ENCODE data around the gene ZMIZ2.
A peak's percentile ranks its signal among the peaks of the same experiment; 100 is the strongest.
"Not testable (repeated sequence)": the region's sequence is repeated elsewhere in the genome, so short reads cannot be mapped to it uniquely, and the experiment has no call there.

The ZMIZ2 gene

DNA sequence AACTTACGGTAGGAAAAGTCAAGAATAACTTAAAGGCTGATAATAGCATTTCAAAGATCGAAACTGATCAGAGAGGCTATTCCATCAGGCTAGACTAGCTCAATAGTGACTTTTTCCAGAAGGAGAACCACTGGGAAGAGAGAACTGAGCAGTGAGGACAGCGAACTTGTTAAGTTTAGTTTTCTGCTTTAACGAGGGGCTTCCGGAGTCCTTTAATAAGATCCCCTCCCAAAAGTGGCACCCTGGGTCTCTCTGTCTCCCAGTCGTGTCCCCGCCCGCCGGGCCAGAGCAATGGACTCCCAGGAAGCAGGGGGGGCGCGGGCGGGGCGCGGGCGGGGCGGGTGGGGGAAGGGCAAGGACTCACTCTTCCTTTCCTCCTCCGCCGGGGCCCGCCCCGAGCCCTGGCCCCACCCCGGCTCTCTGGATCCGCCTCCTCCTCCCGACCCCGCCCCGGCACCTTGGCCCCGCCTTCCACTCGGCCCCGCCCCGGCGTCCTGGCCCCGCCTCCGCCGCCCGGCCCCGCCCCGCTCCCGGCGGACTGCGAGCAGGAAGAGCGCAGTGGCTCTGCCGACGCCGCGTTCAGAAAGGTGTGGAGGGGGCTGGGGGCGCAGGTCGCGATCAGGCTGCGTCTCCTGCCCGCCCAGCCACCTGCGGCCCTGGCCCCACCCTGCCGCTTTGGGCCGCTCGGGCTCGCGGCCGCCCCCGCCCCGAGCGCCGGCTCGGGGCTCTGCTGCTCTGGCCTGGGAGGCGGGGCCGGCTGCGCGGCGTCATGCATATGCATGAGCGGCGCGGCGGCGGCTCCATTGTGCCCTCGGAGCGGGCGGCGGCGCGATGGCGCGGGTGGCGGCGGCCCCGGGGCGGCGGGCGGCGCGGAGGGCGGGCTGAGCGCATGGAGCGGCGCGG lies at the start of gene ZMIZ2:
TSS of gene ZMIZ2 (plus strand) at position 803 of the 903 bp plus-strand sequence. CDS start 7,403 bp downstream, outside the sequence.
- peak; percentile 81 to 84 for DNase-seq

DNA sequence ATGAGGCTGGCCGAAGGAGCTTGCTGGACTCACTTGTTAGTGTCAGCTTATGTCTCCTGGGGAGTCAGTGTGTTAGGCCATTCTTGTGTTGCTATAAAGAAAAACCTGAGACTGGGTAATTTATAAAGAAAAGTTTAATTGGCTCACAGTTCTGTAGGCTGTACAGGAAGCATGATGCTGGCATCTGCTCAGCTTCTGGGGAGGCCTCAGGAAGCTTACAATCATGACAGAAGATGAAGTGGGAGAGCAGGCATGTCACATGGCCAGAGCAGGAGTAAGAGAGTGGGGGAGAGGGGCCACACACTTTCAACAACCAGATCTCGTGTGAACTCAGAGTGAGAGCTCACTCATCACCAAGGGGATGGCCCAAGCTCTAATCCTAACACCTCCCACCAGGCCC lies 49.0 kb upstream of the ZMIZ2 start:
- DNase-seq = not testable (repeated sequence)

GRCh38 chr7:44700322-44700721 lies 48.3 kb upstream of the ZMIZ2 start:
- no peak for DNase-seq

- DNase-seq = not testable (repeated sequence)
These were observed 45.3 kb upstream of the ZMIZ2 start for GRCh38 chr7:44703391-44703790.

DNA sequence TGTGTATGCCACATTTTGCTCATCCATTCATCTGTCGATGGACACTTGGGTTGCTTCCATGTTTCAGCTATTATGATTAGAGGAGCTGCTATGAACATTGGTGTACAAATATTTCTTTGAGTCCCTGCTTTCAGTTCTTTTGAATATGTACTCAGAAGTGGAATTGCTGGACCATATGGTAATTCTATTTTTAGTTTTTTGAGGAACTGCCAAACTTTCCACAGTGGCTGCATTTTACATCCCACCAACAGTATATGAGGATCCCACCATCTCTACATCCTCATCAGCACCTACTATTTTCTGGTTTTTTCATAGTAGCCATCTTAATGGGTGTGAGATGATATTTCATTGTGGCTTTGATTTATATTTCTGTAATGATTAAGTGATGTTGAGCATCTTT lies 44.7 kb upstream of the ZMIZ2 start:
- no peak for DNase-seq

- DNase-seq = no peak
These were observed 43.2 kb upstream of the ZMIZ2 start for GRCh38 chr7:44705434-44705833.

- no peak for DNase-seq
These were observed 41.7 kb upstream of the ZMIZ2 start for GRCh38 chr7:44706788-44707557.

DNA sequence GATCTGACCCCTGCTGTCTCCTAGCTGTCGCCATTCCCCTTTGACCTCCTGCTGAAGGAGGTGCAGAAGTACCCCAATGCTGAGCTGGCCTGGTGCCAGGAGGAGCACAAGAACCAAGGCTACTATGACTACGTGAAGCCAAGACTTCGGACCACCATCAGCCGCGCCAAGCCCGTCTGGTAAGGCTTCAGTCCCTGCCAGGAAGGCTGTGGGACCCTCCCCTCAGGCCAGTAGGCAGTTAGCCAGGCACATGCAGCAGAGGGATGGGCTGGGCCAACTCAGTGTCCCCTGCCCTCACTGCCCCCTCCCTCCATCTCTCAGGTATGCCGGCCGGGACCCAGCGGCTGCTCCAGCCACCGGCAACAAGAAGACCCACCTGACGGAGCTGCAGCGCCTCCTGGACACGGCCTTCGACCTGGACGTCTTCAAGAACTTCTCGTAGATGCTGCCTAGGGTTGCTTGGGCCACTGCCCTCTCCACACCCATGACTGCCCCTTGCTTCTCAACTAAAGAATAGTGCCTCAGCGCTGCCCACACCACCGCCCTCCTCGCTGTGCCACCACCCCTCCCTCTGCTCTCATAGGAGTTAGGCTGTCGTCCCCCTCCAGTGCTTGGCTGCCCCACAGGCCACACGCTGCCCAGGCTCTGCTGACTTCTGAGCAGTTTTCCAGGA lies 41.0 kb upstream of the ZMIZ2 start:
- DNase-seq = no peak

GRCh38 chr7:44709011-44709915 lies 39.4 kb upstream of the ZMIZ2 start:
- no peak for DNase-seq

- no peak for DNase-seq
These were observed 38.6 kb upstream of the ZMIZ2 start for GRCh38 chr7:44709945-44710596.

DNA sequence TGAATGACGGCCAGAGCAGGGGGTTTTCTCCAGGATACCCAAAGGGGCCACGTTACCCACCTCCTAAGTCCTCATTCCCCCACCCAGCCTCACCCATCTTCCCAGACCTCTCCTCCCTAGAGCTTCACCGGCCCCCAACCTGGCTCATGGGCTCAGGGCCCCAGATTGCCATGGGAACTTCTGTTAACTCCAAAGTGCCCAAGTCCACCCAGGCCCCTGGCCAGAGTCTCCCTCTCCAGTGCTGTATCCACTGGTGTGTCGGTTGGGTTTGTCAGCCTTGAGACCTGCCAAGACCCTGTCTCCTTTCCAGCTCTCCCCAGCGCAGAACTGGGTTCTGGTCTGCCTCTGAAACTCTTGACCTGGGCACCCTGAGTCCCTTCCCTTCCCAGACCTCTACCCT lies 37.1 kb upstream of the ZMIZ2 start:
- no peak for DNase-seq

GRCh38 chr7:44712012-44712411 lies 36.6 kb upstream of the ZMIZ2 start:
- DNase-seq = no peak

DNA sequence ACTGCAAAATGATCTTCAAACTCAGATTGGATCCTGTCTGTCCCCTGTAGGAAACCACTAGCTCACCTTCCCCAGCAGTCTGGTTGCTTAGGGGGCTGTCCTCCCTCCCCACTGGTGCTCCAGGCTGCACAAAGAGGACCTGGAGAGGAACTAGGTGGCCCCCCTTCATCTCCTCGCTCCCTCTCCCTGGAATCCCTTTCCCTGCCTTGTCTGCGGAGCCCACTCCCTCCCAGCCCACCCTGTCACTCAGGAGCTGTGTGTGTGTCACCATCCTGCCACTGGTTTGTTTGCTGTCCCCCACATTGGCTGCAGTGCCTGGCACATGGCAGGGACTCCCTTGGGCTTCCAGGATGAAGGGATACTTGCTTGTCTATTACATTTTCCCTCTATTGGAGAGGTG lies 35.5 kb upstream of the ZMIZ2 start:
- DNase-seq = no peak

DNA sequence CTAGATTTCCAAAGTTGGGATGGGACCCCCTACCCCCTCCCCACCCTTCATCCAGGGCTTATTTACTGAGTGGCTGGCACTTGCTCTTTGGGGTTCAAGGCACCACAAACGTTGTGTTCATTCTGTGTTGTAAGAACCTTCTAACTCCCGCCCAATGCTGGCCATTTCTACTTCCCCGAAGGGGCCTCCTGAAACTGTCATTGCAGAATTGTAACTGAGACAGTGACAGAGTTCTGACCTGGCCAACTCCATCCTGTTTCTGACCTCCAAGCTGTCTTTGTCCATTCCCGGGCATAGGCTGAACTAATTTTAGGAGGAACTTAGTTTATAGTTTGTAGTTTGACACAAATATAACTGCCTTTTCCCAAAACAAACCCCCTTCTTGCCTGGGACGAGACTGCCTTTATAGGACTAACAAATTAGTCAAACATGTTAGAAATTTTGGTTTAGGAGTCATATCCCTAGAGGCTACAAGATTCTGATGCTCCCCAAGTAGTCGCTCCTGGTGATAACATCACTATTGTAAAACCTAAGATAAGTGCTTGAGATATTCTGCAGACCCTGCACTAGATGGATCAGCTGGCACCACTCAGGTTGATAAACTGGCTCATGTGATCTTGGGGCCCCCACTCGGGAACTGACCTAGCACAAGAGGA lies 34.8 kb upstream of the ZMIZ2 start:
- no peak for DNase-seq

GRCh38 chr7:44716205-44716604 lies 32.4 kb upstream of the ZMIZ2 start:
- DNase-seq = no peak

DNA sequence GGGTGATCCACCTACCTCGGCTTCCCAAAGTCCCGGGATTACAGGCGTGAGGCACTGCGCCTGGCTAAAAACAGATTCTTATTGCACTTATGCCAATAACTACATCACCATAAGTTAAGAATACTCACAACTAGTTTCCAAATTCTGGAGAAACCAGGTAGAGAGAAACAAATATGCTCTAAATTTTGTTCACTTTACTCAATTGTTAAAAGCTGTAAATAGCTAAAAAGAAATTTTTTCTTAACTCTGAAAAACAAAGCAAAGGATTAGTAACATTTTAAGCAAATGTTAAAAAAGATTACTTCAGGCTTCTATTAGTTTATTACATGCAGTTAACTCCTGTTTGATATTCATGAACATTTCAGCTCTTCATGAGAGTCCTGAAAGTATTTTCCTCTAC lies 28.3 kb upstream of the ZMIZ2 start:
- DNase-seq = no peak

DNA sequence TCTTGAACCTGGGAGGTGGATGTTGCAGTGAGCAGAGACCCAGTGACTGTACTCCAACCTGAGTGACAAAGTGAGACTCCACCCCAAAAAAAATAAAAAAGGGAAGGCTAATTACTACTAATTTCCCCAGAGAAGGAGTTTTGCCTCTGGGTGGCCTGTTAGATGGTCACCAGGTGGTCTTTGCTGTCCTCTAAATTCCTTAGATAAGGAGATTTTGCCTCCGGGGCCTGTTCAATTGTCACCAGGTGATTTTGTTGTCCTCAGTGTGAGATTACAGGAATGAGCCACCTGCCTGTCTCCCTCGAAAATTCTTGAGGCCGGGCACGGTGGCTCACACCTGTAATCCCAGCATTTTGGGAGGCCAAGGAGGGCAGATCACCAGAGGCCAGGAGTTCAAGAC lies 24.4 kb upstream of the ZMIZ2 start:
- DNase-seq = no peak

GRCh38 chr7:44726250-44726649 lies 22.4 kb upstream of the ZMIZ2 start:
- not testable (repeated sequence) for DNase-seq

DNA sequence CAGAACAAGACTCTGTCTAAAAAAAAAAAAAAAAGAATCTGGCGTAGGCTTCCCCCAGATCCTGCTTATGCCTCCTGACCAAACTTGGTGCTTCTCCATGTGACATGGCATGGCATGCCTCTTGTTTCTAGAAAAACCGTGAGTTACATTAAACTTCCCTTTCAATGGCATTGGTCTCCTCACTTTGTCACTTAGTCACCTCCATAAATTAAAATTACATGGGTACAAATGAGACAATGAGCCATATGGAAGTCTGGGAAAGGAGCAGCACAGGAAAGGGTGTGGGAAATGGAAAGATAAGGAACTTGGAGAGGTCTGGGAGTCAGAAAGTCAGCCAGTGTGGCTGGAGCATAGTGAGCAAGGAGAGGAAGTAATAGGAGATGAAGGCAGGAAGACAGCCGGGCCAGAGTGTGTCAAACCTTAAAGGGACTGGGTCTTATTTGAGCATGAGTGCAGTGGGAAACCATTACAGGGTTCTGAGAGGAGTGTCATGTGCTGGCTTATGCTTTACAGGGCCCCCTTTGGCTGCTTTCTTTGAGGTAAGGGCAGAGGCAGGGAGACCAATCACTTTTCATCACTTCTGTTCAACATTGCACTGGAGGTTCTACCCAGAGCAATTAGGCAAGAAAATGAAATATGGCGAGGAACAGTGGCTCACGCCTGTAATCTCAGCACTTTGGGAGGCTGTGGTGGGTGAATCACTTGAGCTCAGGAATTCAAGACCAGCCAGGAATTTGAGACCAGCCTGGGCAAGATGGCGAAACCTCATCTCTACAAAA lies 21.3 kb upstream of the ZMIZ2 start:
- DNase-seq = peak; percentile 73 to 83

DNA sequence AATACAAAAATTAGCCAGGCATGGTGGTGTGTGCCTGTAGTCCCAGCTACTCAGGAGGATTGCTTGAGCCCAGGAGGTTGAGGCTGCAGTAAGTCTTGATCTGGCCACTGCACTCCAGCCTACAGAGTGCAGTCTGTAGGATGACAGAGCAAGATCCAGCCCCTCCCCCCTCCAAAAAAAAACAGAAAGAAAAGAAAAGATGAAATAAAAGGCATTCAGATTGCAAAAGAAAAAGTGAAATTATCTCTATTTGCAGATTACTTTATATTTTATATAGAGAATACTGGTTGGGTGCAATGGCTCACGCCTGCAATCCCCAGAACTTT lies 20.7 kb upstream of the ZMIZ2 start:
- DNase-seq = no peak

All from Kasumi-1 (cell line).